K562 (cell line): ENCODE measurements around the gene CEP68. TPM values are rescaled to one million over a fixed set of nuclear protein-coding genes. Genes with fewer than 3 reads are reported as not detected.

ENCODE experiments used
- BCOR ChIP-seq: fragments of 450-650 bp; IDR thresholded peaks from 2 replicates; pipeline ENCODE4 v1.6.1; 2016
- FOXJ3 ChIP-seq: sonication (generic); formaldehyde crosslinking; IDR thresholded peaks from 2 replicates; pipeline ENCODE4 v1.4.0; 2020; ENCODE audit warnings: mild to moderate bottlenecking, missing genetic modification reagents
- FOXM1 ChIP-seq, 2 experiments: fragments of 450-650 bp in 1 of 2; sonication (generic) in 1 of 2; formaldehyde crosslinking in 1 of 2; IDR thresholded peaks; 2 replicates each; pipeline versions ENCODE4 v1.6.1 to v1.9.0; 2017 to 2022; ENCODE audit warnings: low read depth in 2 of 2, mild to moderate bottlenecking in 2 of 2, missing genetic modification reagents in 1 of 2, moderate library complexity in 1 of 2
- GATA2 ChIP-seq: sonication (generic); formaldehyde crosslinking; IDR thresholded peaks from 2 replicates; pipeline ENCODE4 v1.4.0; 2020; ENCODE audit warnings: mild to moderate bottlenecking, missing genetic modification reagents
- HBP1 ChIP-seq: fragments of 450-650 bp; formaldehyde crosslinking; IDR thresholded peaks from 2 replicates; pipeline ENCODE4 v1.4.0; 2022; ENCODE audit warnings: missing genetic modification characterization
- HMGN3 ChIP-seq: IDR thresholded peaks from 2 replicates; pipeline ENCODE4 v1.6.1; 2011; ENCODE audit warnings: borderline replicate concordance, low read depth, mild to moderate bottlenecking, mixed read lengths, low read length; ENCODE audit not compliant: insufficient read length; ENCODE audit errors: extremely low read depth
- HOXB6 ChIP-seq: fragments of 250-450 bp; sonication (Bioruptor Pico); IDR thresholded peaks from 2 replicates; pipeline ENCODE4 v1.5.1; 2022; ENCODE audit warnings: mild to moderate bottlenecking, borderline replicate concordance
- IRF2 ChIP-seq: sonication (generic); formaldehyde crosslinking; IDR thresholded peaks from 2 replicates; pipeline ENCODE4 v1.8.1; 2022; ENCODE audit warnings: mild to moderate bottlenecking, missing genetic modification reagents
- KAT2B ChIP-seq: IDR thresholded peaks from one replicate; pipeline ENCODE4 v1.6.1; 2012; ENCODE audit warnings: low read depth, mild to moderate bottlenecking, control low read depth, inconsistent platforms, low read length, moderate library complexity
- MEF2A ChIP-seq: IDR thresholded peaks from 2 replicates; pipeline ENCODE4 v1.6.1; 2011; ENCODE audit warnings: low read depth, mild to moderate bottlenecking, low read length, moderate library complexity; ENCODE audit not compliant: control insufficient read depth
- NCOA2 ChIP-seq, 2 experiments: fragments of 450-650 bp; IDR thresholded peaks; 2 replicates each; pipeline ENCODE4 v1.6.1; 2018; ENCODE audit warnings: mild to moderate bottlenecking in 2 of 2, moderate library complexity in 1 of 2; ENCODE audit not compliant: partially characterized antibody in 2 of 2
- NFXL1 ChIP-seq: fragments of 450-650 bp; formaldehyde crosslinking; IDR thresholded peaks from 2 replicates; pipeline ENCODE4 v1.4.0; 2021; ENCODE audit warnings: mild to moderate bottlenecking
- PHB2 ChIP-seq: fragments of 450-650 bp; IDR thresholded peaks from 2 replicates; pipeline ENCODE4 v1.6.1; 2017; ENCODE audit warnings: low read depth
- PHF20 ChIP-seq: fragments of 450-650 bp; IDR thresholded peaks from 2 replicates; pipeline ENCODE4 v1.6.1; 2018; ENCODE audit not compliant: partially characterized antibody
- POLR2B ChIP-seq: fragments of 450-650 bp; IDR thresholded peaks from 2 replicates; pipeline ENCODE4 v1.6.1; 2018; ENCODE audit warnings: low read depth; ENCODE audit not compliant: partially characterized antibody
- RBM17 ChIP-seq: fragments of 200-400 bp; formaldehyde crosslinking; IDR thresholded peaks from 2 replicates; pipeline ENCODE4 v1.6.1; 2017; ENCODE audit warnings: low read depth, mild to moderate bottlenecking, low read length, borderline replicate concordance
- SP2 ChIP-seq: IDR thresholded peaks from 2 replicates; pipeline ENCODE4 v1.6.1; 2011; ENCODE audit warnings: mild to moderate bottlenecking, low read depth, low read length, moderate library complexity; ENCODE audit not compliant: poor library complexity, severe bottlenecking; ENCODE audit errors: extremely low read depth
- TAL1 ChIP-seq: fragments of 450-650 bp; IDR thresholded peaks from 2 replicates; pipeline ENCODE4 v1.6.1; 2016; ENCODE audit warnings: mild to moderate bottlenecking
- TGIF2 ChIP-seq: sonication (generic); formaldehyde crosslinking; IDR thresholded peaks from 2 replicates; pipeline ENCODE4 v1.8.1; 2022; ENCODE audit warnings: mild to moderate bottlenecking, missing genetic modification reagents, moderate library complexity
- ZBTB2 ChIP-seq: fragments of 450-650 bp; IDR thresholded peaks from 2 replicates; pipeline ENCODE4 v1.6.1; 2016; ENCODE audit warnings: antibody characterized with exemption
- ZFPM2 ChIP-seq: fragments of 250-450 bp; sonication (Bioruptor Pico); IDR thresholded peaks from 2 replicates; pipeline ENCODE4 v1.5.1; 2022; ENCODE audit warnings: mild to moderate bottlenecking
- ZNF280B ChIP-seq: fragments of 250-450 bp; sonication (Bioruptor Pico); IDR thresholded peaks from 2 replicates; pipeline ENCODE4 v1.5.1; 2021; ENCODE audit warnings: mild to moderate bottlenecking
- ZNF316 ChIP-seq: fragments of 450-650 bp; IDR thresholded peaks from 2 replicates; pipeline ENCODE4 v1.6.1; 2016
- ZNF507 ChIP-seq: conservative IDR thresholded peaks from 2 replicates; pipeline ENCODE4 v1.6.1; 2017; ENCODE audit warnings: missing genetic modification characterization, missing compliant biosample characterization
- polyA plus RNA-seq, 8 experiments: library from polyadenylated mRNA; depleted of rRNA in 4 of 8; stranded (reverse) in 5 of 8; unstranded in 3 of 8; fragments of >200 nt; fragmentation: Nextera tagmentation in 2 of 8; fragmentation: Illumina TruSeq in 1 of 8; extraction: Ambion mirVana in 2 of 8; extraction: Trizol in 1 of 8; gene quantifications; 2 replicates each; pipeline versions ENCODE4 v1.2.1 to v1.2.3, GENCODE V29; 2011 to 2014; ENCODE audit warnings: inconsistent platforms in 1 of 8, missing spikeins in 1 of 8
- total RNA-seq, 7 experiments: library from RNA; depleted of rRNA in 6 of 7; stranded (reverse); fragments of >200 nt in 6 of 7; fragmentation: Illumina TruSeq in 2 of 7; extraction: Trizol in 2 of 7; gene quantifications; 2 replicates each; pipeline versions ENCODE4 v1.2.1 to v1.2.3, GENCODE V29; 2011 to 2021; ENCODE audit warnings: low replicate concordance in 1 of 7
- TF ChIP-seq, protein P1 (sequence below), 2 experiments: IDR thresholded peaks; 2 replicates each; pipeline ENCODE4 v1.6.1; 2011; ENCODE audit warnings: borderline replicate concordance in 1 of 2, control low read depth in 1 of 2, low read depth in 1 of 2, low read length in 1 of 2, mild to moderate bottlenecking in 1 of 2, mixed read lengths in 1 of 2, moderate library complexity in 1 of 2; ENCODE audit not compliant: insufficient read depth in 1 of 2, insufficient read length in 1 of 2, poor library complexity in 1 of 2, severe bottlenecking in 1 of 2; ENCODE audit errors: extremely low read depth in 1 of 2

CEP68 gene
- total and polyA plus RNA-seq, 9 of the 15 experiments (the other 6 are each of a cell fraction or from before 2014, with no cell fraction given): 1.4 to 8.5 (median 5.2) TPM

- TF ChIP-seq, protein P1, sequence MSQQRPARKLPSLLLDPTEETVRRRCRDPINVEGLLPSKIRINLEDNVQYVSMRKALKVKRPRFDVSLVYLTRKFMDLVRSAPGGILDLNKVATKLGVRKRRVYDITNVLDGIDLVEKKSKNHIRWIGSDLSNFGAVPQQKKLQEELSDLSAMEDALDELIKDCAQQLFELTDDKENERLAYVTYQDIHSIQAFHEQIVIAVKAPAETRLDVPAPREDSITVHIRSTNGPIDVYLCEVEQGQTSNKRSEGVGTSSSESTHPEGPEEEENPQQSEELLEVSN (IDR thresholded peaks at IDR 0.05; ENCODE audit: borderline replicate concordance in 1 of 2, extremely low read depth in 1 of 2, insufficient read depth in 1 of 2, insufficient read length in 1 of 2, low read depth in 1 of 2, low read length in 1 of 2, poor library complexity in 1 of 2, severe bottlenecking in 1 of 2): no peak
- TF ChIP-seq PHF20 (no peak), RBM17 (no peak), FOXM1 (IDR thresholded peaks at IDR 0.05; ENCODE audit: low read depth) (peak; percentile 90), FOXM1 (CRISPR knock-in tag; IDR thresholded peaks at IDR 0.05; ENCODE audit: low read depth) (no peak), TGIF2 (CRISPR knock-in tag) (no peak), ZBTB2 (peak; percentile 24; the same call in 1 of the 2 replicates), HOXB6 (no peak), MEF2A (no peak), POLR2B (no peak), BCOR (peak; percentile 19; the same call in 1 of the 2 replicates), ZNF316 (peak; percentile 77), GATA2 (CRISPR knock-in tag) (peak; percentile 89), PHB2 (peak; percentile 88), NFXL1 (CRISPR knock-in tag) (no peak), HBP1 (CRISPR knock-in tag) (no peak), ZNF280B (CRISPR knock-in tag) (no peak), HMGN3 (peak; percentile 84), IRF2 (CRISPR knock-in tag) (no peak), ZNF507 (no peak), TAL1 (peak; percentile 97), SP2 (no peak), NCOA2 (IDR thresholded peaks at IDR 0.05; ENCODE audit: partially characterized antibody in 2 of 2) (peak; percentile 62 to 82), KAT2B (no peak), ZFPM2 (CRISPR knock-in tag) (no peak), FOXJ3 (CRISPR knock-in tag) (no peak)
Measured at GRCh38 chr2:65021709-65022108, 34.5 kb upstream of the CEP68 start (continued).
